ENCODE measurements around the gene SOX6. TPM values are rescaled to one million over a fixed set of nuclear protein-coding genes. Genes with fewer than 3 reads are reported as not detected.
"Not testable (repeated sequence)": the region's sequence is repeated elsewhere in the genome, so short reads cannot be mapped to it uniquely, and the experiment has no call there.

SOX6 gene
- not detected in 2 replicates for total RNA-seq (2014; rRNA removed; shearing (Covaris generic); ENCODE audit: low replicate concordance)

DNA sequence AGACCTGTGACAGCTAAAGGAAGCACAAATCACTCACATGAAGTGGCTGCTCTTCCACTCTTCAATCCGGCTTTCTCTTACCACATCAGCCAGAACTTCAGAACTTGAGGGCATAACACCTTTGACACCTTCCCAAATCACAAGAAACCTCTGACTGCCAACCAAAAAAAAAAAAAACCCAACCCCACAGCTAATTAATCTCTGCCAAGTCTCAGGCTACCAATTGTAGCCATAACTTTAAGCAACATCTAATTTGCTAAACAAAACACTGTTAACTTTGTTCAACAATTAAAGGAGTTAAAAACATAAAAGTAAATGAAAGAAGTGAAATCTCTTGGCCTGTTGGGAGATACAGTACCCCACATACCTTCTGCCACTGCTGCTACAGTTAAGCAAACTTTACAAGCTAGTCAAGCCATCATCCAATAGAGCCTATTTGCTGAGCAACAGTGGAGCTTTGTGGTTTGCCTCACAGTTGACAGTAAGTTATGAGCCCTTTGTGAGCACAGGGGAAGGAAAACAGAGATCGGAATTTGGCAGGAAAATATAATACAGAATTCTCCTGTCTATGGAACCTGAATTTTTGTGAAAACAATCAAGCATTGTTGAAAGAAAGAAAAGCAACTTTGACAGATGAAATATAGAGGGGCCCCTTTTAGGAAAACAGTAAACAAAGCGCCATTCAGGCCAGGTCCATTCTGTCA is at the start of gene SOX6:
Gene SOX6, minus strand, starts transcription at position 490 of the 704 bp plus-strand sequence. CDS start 15,298 bp downstream, outside the sequence.
- no peaks in the 10 kb centered on the region for H3K9me3 ChIP-seq
- no peak for DNase-seq
- H3K36me3 ChIP-seq: no peaks in the 10 kb centered on the region
- H3K4me3 ChIP-seq: 0 out of 2 replicates have a peak within 1 kb of the TSS, but pooled peaks have one; percentile 6
- H3K27me3 ChIP-seq: no peaks in the 10 kb centered on the region

DNA sequence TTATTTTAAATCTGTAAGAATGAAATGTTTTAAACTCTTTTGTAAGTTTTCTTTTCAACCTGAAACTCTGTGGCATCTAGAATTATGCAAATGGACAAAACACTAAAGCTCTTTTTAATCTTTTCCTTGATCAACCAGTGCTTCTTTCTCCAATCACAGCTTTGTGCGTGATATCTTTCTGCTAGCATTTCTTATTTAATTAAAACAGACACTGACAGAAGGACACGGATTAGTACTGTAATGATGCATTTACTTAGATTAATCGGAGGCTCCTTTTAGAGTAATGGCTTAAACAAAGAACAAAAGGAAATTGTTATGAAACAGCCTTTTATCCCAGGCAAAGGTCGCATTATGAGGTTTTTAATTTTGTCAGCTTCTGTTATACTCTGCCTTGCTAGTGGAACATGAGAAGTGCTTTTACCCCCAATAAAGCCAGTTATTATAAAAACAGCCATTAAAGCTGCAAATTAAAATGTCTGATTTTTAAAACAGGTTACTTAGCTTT is 48.5 kb upstream of the SOX6 start:
- Histone ChIP-seq H3K36me3 (no peaks in the 10 kb centered on the region), H3K9me3 (no peaks in the 10 kb centered on the region), H3K4me3 (no peak overlapping the region), H3K27me3 (no peaks in the 10 kb centered on the region)
- DNase-seq: no peak

DNA sequence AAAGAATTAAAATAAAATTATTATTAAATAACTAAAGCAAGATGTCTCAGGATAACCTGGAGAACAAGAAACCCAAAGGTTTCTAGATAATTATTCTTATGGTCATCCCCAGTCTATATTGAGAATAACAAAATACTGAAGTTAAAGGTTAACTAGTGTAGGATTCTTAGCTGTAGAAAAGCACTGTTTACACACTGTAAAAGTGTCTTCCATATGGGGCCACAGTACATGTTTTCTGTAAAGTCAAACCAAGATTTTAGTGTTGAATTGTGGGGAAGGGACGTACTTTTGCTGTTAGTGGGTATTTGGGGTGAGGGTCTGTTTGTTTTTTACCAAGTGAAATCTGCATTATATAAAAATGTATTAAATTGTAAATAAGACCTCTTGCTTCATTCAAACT is 47.5 kb upstream of the SOX6 start:
- no peak for DNase-seq
- Histone ChIP-seq H3K9me3 (no peaks in the 10 kb centered on the region), H3K27me3 (no peaks in the 10 kb centered on the region), H3K36me3 (no peaks in the 10 kb centered on the region), H3K4me3 (no peak overlapping the region)

GRCh38 chr11:16403448-16403803 is 47.1 kb upstream of the SOX6 start:
- no peak for DNase-seq
- Histone ChIP-seq H3K36me3 (no peaks in the 10 kb centered on the region), H3K9me3 (no peaks in the 10 kb centered on the region), H3K27me3 (no peaks in the 10 kb centered on the region), H3K4me3 (no peak overlapping the region)

GRCh38 chr11:16402654-16403447 is 46.5 kb upstream of the SOX6 start:
- no peaks in the 10 kb centered on the region for H3K36me3 ChIP-seq
- H3K9me3 ChIP-seq: no peaks in the 10 kb centered on the region
- no peaks in the 10 kb centered on the region for H3K27me3 ChIP-seq
- no peak for DNase-seq
- H3K4me3 ChIP-seq: no peak overlapping the region

DNA sequence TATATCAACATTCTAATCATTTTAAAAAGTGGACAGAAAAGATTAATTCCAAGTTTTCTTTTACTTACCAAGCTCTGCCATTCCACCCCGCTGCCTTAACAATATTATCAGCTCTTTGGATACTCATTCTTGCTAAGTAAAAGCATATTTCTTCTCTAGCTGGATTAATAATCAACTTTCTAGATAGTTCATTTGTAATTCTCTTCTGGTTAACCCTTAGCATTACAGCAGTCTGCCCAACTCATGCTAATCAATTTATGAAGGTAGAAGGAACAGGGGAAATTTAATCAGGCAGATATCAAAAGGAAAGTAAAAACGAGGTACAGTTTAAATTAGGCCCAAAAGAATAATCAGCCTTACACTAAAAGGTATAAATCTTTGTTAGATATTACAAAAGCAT is 41.0 kb upstream of the SOX6 start:
- Histone ChIP-seq H3K27me3 (no peaks in the 10 kb centered on the region), H3K4me3 (no peak overlapping the region), H3K36me3 (no peaks in the 10 kb centered on the region), H3K9me3 (no peaks in the 10 kb centered on the region)
- no peak for DNase-seq

- no peak for DNase-seq
- Histone ChIP-seq H3K36me3 (no peaks in the 10 kb centered on the region), H3K9me3 (no peaks in the 10 kb centered on the region), H3K4me3 (no peak overlapping the region), H3K27me3 (no peaks in the 10 kb centered on the region)
These were observed 39.3 kb upstream of the SOX6 start for GRCh38 chr11:16395601-16396000.

DNA sequence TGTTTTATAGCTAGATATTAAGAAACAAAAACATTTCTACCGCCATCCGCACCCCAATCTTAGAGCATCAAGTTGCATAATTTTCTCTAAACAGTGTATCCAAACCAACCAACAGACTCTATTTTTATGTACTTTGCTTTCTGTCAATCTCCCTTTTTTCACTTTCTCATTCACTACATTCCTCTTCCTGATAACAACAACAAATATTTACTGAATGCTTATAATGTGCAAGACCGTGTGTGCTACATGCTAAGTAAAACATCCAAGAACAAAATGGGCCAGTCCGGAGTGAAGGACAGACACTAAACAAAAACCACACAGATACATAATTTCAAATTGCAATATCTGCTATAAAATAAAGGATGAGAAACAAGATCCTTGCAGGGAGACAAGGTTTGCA is 38.6 kb upstream of the SOX6 start:
- Histone ChIP-seq H3K4me3 (no peak overlapping the region), H3K36me3 (no peaks in the 10 kb centered on the region), H3K9me3 (no peaks in the 10 kb centered on the region), H3K27me3 (no peaks in the 10 kb centered on the region)
- no peak for DNase-seq

DNA sequence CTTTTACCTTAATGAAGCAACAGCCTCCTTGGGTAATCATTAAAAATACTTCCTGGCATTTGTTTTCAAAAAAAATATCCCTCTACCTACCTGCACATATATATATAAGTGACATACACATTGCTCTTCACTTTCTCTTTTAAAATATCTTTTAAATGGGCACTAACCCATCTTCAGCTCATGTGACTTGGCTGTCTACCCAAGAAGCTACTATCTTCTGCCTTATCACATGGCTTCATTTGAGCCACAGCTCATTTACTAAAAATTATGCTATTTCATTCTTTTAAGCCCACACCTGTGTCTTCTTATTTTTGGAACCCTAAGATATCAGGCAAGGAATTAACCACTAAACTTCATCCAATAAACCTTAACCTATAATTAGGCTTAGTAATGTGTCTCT is 37.0 kb upstream of the SOX6 start:
- Histone ChIP-seq H3K9me3 (no peaks in the 10 kb centered on the region), H3K4me3 (no peak overlapping the region), H3K27me3 (no peaks in the 10 kb centered on the region), H3K36me3 (no peaks in the 10 kb centered on the region)
- no peak for DNase-seq

- no peak for DNase-seq
- H3K27me3 ChIP-seq: no peaks in the 10 kb centered on the region
- no peaks in the 10 kb centered on the region for H3K36me3 ChIP-seq
- no peak overlapping the region for H3K4me3 ChIP-seq
- H3K9me3 ChIP-seq: no peaks in the 10 kb centered on the region
These were observed 36.3 kb upstream of the SOX6 start for GRCh38 chr11:16392616-16393015.

DNA sequence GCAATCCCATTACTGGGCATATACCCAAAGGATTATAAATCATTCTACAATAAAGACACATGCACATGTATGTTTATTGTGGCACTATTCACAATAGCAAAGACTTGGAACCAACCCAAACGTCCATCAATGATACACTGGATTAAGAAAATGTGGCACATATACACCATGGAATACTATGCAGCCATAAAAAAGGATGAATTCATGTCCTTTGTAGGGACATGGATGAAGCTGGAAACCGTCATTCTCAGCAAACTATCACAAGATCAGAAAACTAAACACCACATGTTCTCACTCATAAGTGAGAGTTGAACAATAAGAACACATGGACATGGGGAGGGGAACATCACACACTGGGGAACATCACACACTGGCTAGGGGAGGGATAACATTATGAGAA is 34.5 kb upstream of the SOX6 start:
- not testable (repeated sequence) for H3K36me3 ChIP-seq, H3K9me3 ChIP-seq, DNase-seq, H3K4me3 ChIP-seq, H3K27me3 ChIP-seq

DNA sequence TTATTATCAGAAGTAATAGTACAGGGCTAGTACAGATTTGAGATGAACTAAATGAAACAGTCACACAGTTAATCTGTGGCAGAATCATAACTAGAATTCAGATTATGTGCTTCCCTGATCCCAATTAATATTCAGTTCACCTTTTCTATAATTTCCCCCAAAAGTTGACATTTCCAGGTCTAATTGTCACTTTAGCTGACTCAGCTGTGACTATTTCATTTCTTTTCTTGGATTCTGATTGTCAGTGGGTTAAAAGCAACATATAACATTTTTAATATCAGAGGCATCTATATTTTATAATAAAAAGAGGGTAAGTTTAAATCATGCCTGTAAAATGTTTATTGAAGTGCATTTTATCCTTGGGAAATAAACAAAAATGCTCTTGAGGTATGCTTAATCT is 28.8 kb upstream of the SOX6 start:
- no peaks in the 10 kb centered on the region for H3K27me3 ChIP-seq
- H3K9me3 ChIP-seq: no peaks in the 10 kb centered on the region
- H3K36me3 ChIP-seq: no peaks in the 10 kb centered on the region
- no peak overlapping the region for H3K4me3 ChIP-seq
- DNase-seq: no peak

- H3K4me3 ChIP-seq: no peak overlapping the region
- no peaks in the 10 kb centered on the region for H3K36me3 ChIP-seq
- no peaks in the 10 kb centered on the region for H3K27me3 ChIP-seq
- no peaks in the 10 kb centered on the region for H3K9me3 ChIP-seq
- no peak for DNase-seq
These were observed 26.5 kb upstream of the SOX6 start for GRCh38 chr11:16382638-16383380.

DNA sequence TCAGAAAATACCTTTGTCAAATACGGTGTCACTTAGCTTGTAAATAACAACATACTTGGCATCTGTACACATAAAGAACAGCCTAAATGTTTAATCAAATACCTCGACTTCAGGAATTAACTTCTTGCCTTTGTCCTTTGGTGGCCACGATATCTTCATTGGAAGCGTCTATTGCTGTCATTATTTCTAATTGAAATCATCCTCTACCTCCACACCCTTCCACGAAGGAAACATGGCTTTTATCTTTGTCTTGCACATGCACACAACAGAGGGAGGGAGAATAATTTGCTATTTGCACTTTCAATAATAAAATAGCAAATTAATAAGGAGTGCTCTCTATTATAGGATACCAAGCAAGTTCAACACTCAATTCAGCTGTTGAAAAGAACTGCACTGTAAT is 25.8 kb upstream of the SOX6 start:
- H3K27me3 ChIP-seq: no peaks in the 10 kb centered on the region
- H3K9me3 ChIP-seq: no peaks in the 10 kb centered on the region
- H3K36me3 ChIP-seq: no peaks in the 10 kb centered on the region
- no peak for DNase-seq
- no peak overlapping the region for H3K4me3 ChIP-seq

GRCh38 chr11:16380941-16381568 is 24.7 kb upstream of the SOX6 start:
- Histone ChIP-seq H3K27me3 (no peaks in the 10 kb centered on the region), H3K4me3 (no peak overlapping the region), H3K9me3 (no peaks in the 10 kb centered on the region), H3K36me3 (no peaks in the 10 kb centered on the region)
- DNase-seq: no peak

- Histone ChIP-seq H3K4me3 (no peak overlapping the region), H3K27me3 (no peaks in the 10 kb centered on the region), H3K36me3 (no peaks in the 10 kb centered on the region), H3K9me3 (no peaks in the 10 kb centered on the region)
- no peak for DNase-seq
These were observed 22.6 kb upstream of the SOX6 start for GRCh38 chr11:16378906-16379305.

DNA sequence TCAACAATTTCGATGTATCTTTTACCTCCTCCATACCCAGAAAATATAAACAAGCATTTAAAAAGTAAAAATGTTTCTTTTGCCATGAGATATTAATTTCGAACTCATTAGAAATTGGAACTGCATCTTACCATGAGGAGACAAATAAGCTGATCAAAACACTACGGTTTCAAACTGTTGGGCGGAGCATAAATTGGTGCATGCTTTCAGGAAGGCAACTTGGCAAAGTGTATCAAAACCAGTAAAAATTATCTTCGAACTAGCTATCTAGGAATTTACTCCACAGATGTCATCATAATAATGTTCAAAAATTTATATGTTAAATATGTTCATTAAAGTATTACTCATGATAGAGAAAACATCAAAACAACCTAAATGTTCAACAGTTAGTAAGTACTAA is 21.4 kb upstream of the SOX6 start:
- no peaks in the 10 kb centered on the region for H3K36me3 ChIP-seq
- H3K4me3 ChIP-seq: no peak overlapping the region
- no peaks in the 10 kb centered on the region for H3K9me3 ChIP-seq
- H3K27me3 ChIP-seq: no peaks in the 10 kb centered on the region
- DNase-seq: no peak
